Measurements from ENCODE around the gene POLH.
"Not testable (repeated sequence)": the region's sequence is repeated elsewhere in the genome, so short reads cannot be mapped to it uniquely, and the experiment has no call there.

Gene POLH

DNA sequence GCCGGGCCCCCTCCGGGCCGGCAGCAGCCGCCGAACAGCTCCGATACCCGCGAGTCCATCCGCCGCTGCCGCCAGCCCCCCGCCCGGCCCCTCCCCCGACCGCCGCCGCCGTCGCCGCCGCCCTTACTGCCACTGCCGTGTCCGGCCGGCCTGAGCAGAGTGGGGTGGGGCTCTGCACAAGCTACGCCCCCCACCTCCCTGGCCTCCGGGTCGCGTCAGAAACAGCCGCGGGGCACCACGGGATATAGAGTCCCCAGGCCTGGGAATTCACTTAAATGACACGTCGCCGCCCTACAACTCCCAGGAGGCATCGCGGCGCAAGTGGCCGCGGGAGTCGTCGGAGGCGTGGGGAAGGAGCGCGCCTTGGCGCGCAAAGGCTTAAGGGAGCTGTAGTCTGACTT, 53.1 kb downstream of the POLH start, which contains the start of gene GTPBP2:
TSS of gene GTPBP2 (minus strand) at position 161 of the 401 bp plus-strand sequence. CDS start at position 59, 102 bp downstream.
- no peaks in the 10 kb centered on the region for H3K27me3 Mint-ChIP-seq
- H3K4me3 Mint-ChIP-seq = peak within 1 kb of the TSS; percentile 99
- H3K9me3 Mint-ChIP-seq = no peaks in the 10 kb centered on the region
- H3K27ac Mint-ChIP-seq = peak within 1 kb of the TSS; percentile 92 to 97
- peak; percentile 92 to 94 (median 94) for DNase-seq
- ATAC-seq (replicated peaks) = peak; percentile 85
- peaks cover 24 to 34% of the 10 kb centered on the region in 2 donors for H3K4me1 Mint-ChIP-seq (ENCODE audit: low read depth in 2 of 2)
- H3K36me3 Mint-ChIP-seq (ENCODE audit: insufficient read depth) = peaks cover 22% of the 10 kb centered on the region

DNA sequence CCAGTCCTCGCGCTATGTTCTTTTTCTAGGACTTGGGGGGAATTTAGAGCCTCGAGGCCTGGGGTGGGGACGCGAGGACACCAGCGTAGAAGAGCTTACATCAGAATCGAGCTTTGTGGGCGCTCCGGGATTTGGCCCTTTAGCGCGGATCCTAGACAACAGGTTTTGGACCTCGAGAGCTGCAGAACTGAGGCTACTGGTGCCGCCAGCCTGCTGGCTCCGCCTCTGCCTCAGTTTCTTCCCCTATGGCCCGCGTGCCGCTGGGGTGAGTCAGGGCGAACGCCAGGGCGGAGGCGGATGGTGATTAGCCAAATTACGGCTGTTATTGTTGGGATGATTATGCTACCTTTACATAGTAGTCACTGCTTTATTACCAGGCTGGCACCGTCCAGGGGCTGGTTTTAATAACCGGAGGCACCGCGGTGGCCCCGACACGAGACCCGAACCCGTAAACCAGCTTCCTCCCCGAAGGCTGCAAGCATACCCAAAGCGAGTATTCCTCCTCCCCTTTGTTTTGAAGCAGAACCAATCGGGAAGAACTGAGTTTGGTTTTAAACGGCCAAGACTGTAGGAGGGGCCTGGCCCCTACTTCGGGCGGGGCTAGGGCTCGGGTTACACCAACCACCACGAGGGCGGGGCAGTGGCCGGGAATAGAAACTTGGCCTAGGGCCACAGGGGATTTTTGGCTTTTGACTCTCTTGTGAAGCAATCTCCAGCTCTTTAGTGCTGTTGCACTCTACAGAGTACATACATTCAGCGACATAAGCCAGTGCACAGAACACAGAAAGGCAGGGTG, 53.7 kb downstream of the POLH start:
- ATAC-seq (replicated peaks) (peak; percentile 68), DNase-seq (peak; percentile 82 to 89 (median 85))
- Mint-ChIP-seq H3K27me3 (no peaks in the 10 kb centered on the region), H3K4me3 (peak overlapping the region; percentile 99), H3K9me3 (no peaks in the 10 kb centered on the region), H3K4me1 (ENCODE audit: low read depth in 2 of 2) (peaks cover 24 to 34% of the 10 kb centered on the region in 2 donors), H3K36me3 (ENCODE audit: insufficient read depth) (peaks cover 19% of the 10 kb centered on the region), H3K27ac (peak overlapping the region; percentile 92 to 97)

DNA sequence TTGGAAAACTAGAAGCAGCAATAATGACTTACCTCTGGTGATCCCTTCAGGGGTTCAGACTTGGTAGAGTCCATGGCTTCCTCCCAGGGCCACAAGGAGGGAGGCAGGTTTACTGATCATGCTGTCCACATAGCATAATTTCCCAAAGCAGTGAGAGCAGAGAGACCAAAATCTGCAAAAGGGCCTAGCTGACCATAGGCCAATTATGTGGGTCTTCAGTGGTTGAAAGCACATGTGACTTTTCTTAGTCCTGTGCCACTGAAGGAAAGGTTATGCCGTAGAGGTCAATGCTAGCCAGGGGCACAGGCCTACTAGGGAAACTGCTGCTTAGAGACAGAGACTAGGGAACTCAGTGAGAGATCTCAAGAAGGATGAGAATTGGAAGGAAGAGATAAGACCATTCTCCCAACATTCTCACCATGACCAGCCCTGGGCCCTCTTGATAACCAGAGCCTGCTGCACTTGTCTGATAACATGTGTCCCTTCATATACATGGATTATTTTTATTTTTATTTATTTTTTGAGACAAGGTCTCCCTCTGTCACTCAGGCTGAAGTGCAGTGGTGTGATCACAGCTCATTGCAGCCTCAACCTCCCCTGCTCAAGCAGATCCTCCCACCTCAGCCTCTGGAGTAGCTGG, 55.1 kb downstream of the POLH start:
- H3K9me3 Mint-ChIP-seq = no peaks in the 10 kb centered on the region
- peaks cover 37 to 42% of the 10 kb centered on the region in 2 donors for H3K4me1 Mint-ChIP-seq (ENCODE audit: low read depth in 2 of 2)
- no peak for ATAC-seq (replicated peaks)
- no peak overlapping the region for H3K27ac Mint-ChIP-seq
- DNase-seq = no peak
- peaks cover 26% of the 10 kb centered on the region for H3K36me3 Mint-ChIP-seq (ENCODE audit: insufficient read depth)
- no peaks in the 10 kb centered on the region for H3K27me3 Mint-ChIP-seq
- peak overlapping the region; percentile 20 to 36 for H3K4me3 Mint-ChIP-seq

DNA sequence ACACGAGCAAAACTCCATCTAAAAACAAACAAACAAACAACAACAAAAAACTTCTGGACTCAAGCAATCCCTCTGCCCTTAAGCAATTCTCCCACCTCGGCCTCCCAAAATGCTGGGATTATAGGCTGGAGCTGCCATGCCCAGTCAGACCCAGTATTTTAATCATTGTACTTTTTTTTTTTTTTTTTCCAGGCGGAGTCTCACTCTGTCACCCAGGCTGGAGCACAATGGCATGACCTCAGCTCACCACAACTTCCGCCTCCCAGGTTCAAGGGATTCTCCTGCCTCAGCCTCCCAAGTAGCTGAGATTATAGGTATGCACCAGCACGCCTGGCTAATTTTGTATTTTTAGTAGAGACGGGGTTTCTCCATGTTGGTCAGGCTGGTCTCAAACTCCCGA, 57.0 kb downstream of the POLH start:
- Mint-ChIP-seq H3K4me1 (ENCODE audit: low read depth in 2 of 2) (peaks cover 32 to 39% of the 10 kb centered on the region in 2 donors), H3K36me3 (ENCODE audit: insufficient read depth) (peaks cover 34% of the 10 kb centered on the region)
- H3K4me3 Mint-ChIP-seq; DNase-seq; H3K9me3 Mint-ChIP-seq; H3K27me3 Mint-ChIP-seq; ATAC-seq (replicated peaks); H3K27ac Mint-ChIP-seq: not testable (repeated sequence)

DNA sequence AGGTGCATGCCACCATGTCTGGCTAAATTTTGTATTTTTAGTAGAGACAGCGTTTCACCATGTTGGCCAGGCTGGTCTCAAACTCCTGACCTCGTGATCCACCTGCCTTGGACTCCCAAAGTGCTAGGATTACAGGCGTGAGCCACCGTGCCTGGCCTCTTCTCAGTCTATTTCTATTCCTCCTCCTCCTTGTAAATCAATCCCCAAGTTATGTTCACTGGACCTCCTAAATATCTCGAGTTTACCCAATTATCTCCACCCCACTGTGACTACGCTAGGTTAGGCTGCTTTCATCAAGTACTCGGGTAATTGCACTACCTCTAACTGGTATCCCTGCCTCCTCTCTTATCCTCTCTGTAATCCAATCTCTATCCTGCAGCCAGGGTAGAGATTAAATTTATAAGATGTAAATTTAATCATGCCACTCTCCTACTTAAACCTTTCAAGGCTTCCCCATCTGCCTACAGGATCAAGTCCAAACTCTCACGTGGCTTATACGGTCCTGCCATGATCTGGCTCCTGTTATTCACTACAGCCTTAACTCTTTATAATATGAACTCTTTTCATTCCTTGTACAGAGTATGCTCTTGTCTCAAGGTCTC, 58.8 kb downstream of the POLH start:
- H3K27me3 Mint-ChIP-seq = no peaks in the 10 kb centered on the region
- H3K4me1 Mint-ChIP-seq (ENCODE audit: low read depth in 2 of 2) = peaks cover 39 to 41% of the 10 kb centered on the region in 2 donors
- H3K4me3 Mint-ChIP-seq = peak overlapping the region; percentile 98 to 99
- H3K9me3 Mint-ChIP-seq = no peaks in the 10 kb centered on the region
- H3K36me3 Mint-ChIP-seq (ENCODE audit: insufficient read depth) = peaks cover 44% of the 10 kb centered on the region
- ATAC-seq (replicated peaks) (no peak), DNase-seq (no peak)
- peak overlapping the region; percentile 97 to 98 for H3K27ac Mint-ChIP-seq

DNA sequence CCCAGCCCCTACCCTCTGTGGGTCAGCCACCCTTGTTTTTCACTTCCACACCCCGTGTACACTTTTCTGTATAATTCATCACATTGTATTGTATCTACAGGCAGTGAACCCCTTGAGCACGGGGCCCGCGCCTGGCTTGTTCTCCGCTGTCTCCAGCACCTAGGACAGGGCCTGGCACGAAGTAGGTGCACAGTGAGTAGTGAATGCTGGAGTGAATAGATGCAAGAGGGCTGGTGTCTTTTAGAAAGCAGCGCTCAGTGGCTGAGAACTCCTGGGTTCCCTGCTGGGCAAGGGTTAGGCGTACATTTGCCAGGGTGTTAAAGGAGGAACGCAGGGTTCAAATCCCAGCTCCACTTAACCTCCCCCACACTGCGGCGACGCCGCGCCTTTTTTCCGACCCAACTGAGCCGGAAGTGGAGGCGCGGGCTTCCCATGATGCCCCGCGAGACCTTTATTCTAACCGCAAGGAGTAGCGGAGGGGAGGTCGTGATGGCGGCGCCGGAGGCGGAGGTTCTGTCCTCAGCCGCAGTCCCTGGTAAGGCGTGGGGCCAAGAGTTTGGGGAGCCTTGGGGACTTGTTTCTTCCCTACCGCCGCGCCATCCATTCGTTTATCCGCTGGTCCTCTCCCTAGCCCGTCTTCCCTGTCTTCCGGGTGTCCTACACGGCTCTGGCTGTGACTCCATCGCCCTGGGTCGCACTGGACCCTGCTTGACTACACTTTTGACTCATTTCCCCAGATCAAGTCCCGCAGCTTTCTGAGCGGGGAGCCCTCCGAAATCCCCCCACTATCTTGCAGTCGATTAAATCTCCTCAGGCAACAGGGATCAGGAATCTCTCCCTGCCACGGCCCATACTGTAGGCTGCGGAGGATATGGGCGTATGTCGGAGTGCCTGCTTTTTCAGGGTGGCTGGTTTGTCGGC, 59.7 kb downstream of the POLH start, which contains the start of gene MAD2L1BP:
TSS of gene MAD2L1BP (plus strand) at position 454 of the 921 bp plus-strand sequence. CDS start at position 490, 36 bp downstream.
- H3K36me3 Mint-ChIP-seq (ENCODE audit: insufficient read depth) = peaks cover 46% of the 10 kb centered on the region
- ATAC-seq (replicated peaks) = peak; percentile 92

DNA sequence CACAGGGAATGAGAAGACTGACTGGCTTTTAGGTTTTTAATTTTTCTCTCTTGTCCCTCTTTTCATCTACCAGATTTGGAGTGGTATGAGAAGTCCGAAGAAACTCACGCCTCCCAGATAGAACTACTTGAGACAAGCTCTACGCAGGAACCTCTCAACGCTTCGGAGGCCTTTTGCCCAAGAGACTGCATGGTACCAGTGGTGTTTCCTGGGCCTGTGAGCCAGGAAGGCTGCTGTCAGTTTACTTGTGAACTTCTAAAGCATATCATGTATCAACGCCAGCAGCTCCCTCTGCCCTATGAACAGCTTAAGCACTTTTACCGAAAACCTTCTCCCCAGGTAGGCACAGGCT, 60.3 kb downstream of the POLH start:
- DNase-seq (no peak), ATAC-seq (replicated peaks) (peak; percentile 9)
- Mint-ChIP-seq H3K27me3 (no peaks in the 10 kb centered on the region), H3K36me3 (ENCODE audit: insufficient read depth) (peaks cover 52% of the 10 kb centered on the region), H3K27ac (peak overlapping the region; percentile 97 to 98), H3K4me3 (peak overlapping the region; percentile 98 to 99), H3K4me1 (ENCODE audit: low read depth in 2 of 2) (peaks cover 40 to 43% of the 10 kb centered on the region in 2 donors), H3K9me3 (no peaks in the 10 kb centered on the region)

More for the DNA sequence above, 59.7 kb downstream of the POLH start, which contains the start of gene MAD2L1BP:
- peak within 1 kb of the TSS; percentile 97 to 98 for H3K27ac Mint-ChIP-seq
- H3K4me3 Mint-ChIP-seq = peak within 1 kb of the TSS; percentile 98 to 99
- no peaks in the 10 kb centered on the region for H3K9me3 Mint-ChIP-seq
- H3K27me3 Mint-ChIP-seq = no peaks in the 10 kb centered on the region
- DNase-seq = peak; percentile 74 to 79 (median 77)
- H3K4me1 Mint-ChIP-seq (ENCODE audit: low read depth in 2 of 2) = peaks cover 38 to 43% of the 10 kb centered on the region in 2 donors

DNA sequence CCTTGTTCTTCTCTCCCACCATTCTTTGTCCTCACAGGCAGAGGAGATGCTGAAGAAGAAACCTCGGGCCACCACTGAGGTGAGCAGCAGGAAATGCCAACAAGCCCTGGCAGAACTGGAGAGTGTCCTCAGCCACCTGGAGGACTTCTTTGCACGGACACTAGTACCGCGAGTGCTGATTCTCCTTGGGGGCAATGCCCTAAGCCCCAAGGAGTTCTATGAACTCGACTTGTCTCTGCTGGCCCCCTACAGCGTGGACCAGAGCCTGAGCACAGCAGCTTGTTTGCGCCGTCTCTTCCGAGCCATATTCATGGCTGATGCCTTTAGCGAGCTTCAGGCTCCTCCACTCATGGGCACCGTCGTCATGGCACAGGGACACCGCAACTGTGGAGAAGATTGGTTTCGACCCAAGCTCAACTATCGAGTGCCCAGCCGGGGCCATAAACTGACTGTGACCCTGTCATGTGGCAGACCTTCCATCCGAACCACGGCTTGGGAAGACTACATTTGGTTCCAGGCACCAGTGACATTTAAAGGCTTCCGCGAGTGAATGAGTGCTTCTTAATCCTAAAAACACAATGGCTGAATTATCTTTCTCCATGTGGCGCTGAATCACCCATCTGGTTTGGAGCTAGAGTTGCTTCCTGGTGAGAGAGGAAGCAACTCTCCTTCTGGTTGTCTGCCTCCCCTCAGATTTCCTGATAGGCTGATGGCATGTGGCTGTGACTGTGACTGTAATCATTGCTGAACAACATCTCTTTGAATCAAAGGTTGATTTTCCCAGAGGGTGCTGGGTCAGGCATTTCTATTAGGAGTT, 64.2 kb downstream of the POLH start:
- H3K27me3 Mint-ChIP-seq = no peaks in the 10 kb centered on the region
- peaks cover 50% of the 10 kb centered on the region for H3K36me3 Mint-ChIP-seq (ENCODE audit: insufficient read depth)
- no peak for ATAC-seq (replicated peaks)
- peak overlapping the region in 1 of 2 donors; percentile 21 for H3K4me3 Mint-ChIP-seq
- H3K9me3 Mint-ChIP-seq = no peaks in the 10 kb centered on the region
- peaks cover 41 to 49% of the 10 kb centered on the region in 2 donors for H3K4me1 Mint-ChIP-seq (ENCODE audit: low read depth in 2 of 2)
- H3K27ac Mint-ChIP-seq = peak overlapping the region in 1 of 2 donors; percentile 11
- no peak for DNase-seq

DNA sequence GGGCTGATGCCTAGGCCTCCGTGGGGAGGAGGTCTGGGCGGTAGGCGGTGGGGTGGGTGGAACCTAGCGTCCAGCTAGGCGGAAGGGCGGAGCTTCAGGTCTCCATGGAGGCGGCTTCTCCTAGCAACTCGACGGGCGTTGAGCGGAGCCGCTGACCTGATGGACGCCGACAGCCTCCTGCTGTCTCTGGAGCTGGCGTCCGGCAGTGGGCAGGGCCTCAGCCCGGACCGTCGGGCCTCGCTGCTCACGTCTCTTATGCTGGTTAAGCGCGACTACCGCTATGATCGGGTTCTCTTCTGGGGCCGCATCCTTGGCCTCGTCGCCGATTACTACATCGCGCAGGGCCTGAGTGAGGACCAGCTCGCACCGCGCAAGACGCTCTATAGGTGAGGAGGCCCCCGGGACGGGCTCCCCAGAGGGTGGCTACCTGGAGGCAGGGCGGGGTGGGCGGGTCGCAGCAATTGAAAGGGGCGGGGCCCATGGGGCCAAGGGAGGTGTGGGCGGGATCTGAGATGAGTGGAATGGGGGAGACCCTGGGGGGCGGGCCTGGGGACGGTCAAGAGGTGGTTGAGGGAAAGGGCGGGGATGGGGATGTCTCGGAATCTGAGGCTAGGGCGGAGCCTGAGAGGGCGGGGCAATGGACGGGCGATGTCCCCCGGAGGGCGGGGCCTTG, 69.1 kb downstream of the POLH start, which contains the start of gene RSPH9:
TSS of gene RSPH9 (plus strand) at position 97 of the 673 bp plus-strand sequence. CDS start at position 160, 63 bp downstream.
- H3K4me3 Mint-ChIP-seq = peak within 1 kb of the TSS; percentile 73 to 75
- ATAC-seq (replicated peaks) = peak; percentile 83
- peaks cover 12 to 21% of the 10 kb centered on the region in 2 donors for H3K4me1 Mint-ChIP-seq (ENCODE audit: low read depth in 2 of 2)
- DNase-seq = peak; percentile 16 to 35 (median 20)
- no peaks in the 10 kb centered on the region for H3K9me3 Mint-ChIP-seq
- no peak within 1 kb of the TSS for H3K27ac Mint-ChIP-seq
- H3K27me3 Mint-ChIP-seq = no peaks in the 10 kb centered on the region
- peaks cover 12% of the 10 kb centered on the region for H3K36me3 Mint-ChIP-seq (ENCODE audit: insufficient read depth)

DNA sequence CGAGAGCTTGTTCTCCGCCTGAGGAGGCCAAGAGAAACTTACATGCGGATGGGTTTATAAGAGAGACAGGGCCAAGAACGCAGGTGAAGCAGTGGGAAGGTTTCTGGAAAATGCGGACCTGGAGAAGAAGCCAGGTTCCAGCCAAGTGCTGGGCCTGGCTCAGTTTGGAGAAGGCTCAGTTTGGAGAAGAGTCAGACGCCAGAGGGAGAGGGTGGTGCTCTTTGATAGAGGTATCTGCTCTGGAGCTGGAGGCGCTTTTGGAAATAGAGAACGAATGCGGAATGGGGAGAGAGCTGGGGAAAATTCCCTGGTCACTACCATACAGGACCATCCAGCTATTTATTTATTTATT, 69.6 kb downstream of the POLH start:
- peaks cover 7% of the 10 kb centered on the region for H3K36me3 Mint-ChIP-seq (ENCODE audit: insufficient read depth)
- ATAC-seq (replicated peaks) (peak; percentile 12), DNase-seq (no peak)
- H3K27me3 Mint-ChIP-seq = no peaks in the 10 kb centered on the region
- no peaks in the 10 kb centered on the region for H3K9me3 Mint-ChIP-seq
- H3K27ac Mint-ChIP-seq = no peak overlapping the region
- peaks cover 8 to 20% of the 10 kb centered on the region in 2 donors for H3K4me1 Mint-ChIP-seq (ENCODE audit: low read depth in 2 of 2)
- H3K4me3 Mint-ChIP-seq = peak overlapping the region; percentile 73 to 75

DNA sequence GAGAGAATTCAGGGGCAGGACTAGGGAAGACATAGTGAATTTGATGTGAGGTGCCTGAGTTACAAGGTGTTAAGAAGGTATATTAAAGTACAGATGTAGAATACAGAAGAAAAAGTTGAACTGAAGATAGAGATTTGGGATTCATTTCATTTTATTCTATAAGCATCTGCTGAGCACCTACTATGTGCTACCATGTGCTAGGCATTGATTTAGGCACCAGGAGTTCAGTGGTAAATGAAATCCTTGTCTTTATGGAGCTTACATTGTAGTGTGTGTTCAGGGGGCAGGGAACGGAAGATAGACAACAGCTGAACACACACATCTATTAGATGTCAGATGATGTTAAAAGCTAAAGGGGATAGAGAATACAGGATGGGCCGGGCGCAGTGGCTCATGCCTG, 71.6 kb downstream of the POLH start:
- H3K27me3 Mint-ChIP-seq = no peaks in the 10 kb centered on the region
- no peak for DNase-seq
- ATAC-seq (replicated peaks) = no peak
- no peak overlapping the region for H3K4me3 Mint-ChIP-seq
- peaks cover 6 to 13% of the 10 kb centered on the region in 2 donors for H3K4me1 Mint-ChIP-seq (ENCODE audit: low read depth in 2 of 2)
- no peaks in the 10 kb centered on the region for H3K9me3 Mint-ChIP-seq
- no peak overlapping the region for H3K27ac Mint-ChIP-seq
- H3K36me3 Mint-ChIP-seq (ENCODE audit: insufficient read depth) = no peaks in the 10 kb centered on the region
